ENCODE measurements around the gene KIF22.

The KIF22 gene

GRCh38 chr16:29839822-29840221 lies 49.3 kb downstream of the KIF22 start:
- Histone ChIP-seq H3K36me3 (ENCODE audit: control insufficient read depth in 4 of 4, insufficient read depth in 4 of 4, low read length in 3 of 4) (peaks cover 0 to 69% (median 19%) of the 10 kb centered on the region in 4 experiments), H3K4me3 (ENCODE audit: control insufficient read depth in 1 of 7, extremely low read depth in 1 of 7, insufficient read depth in 4 of 7, low read depth in 2 of 7, low read length in 6 of 7) (no peak overlapping the region), H3K27me3 (replicated peaks in 2 of 5; ENCODE audit: control insufficient read depth in 4 of 5, insufficient read depth in 5 of 5, low read length in 4 of 5) (no peaks in the 10 kb centered on the region), H3K27ac (ENCODE audit: insufficient read depth in 1 of 2, low read depth in 1 of 2, low read length in 2 of 2, poor library complexity in 1 of 2, severe bottlenecking in 2 of 2) (no peak overlapping the region), H3K4me1 (ENCODE audit: control extremely low read depth in 1 of 4, control insufficient read depth in 4 of 4, insufficient read depth in 4 of 4, low read length in 3 of 4) (no peaks in the 10 kb centered on the region), H3K9me3 (ENCODE audit: control extremely low read depth in 1 of 5, control insufficient read depth in 4 of 5, insufficient read depth in 2 of 5, low read depth in 1 of 5, low read length in 4 of 5) (no peaks in the 10 kb centered on the region)
- ChIA-PET CTCF (interaction anchor here (1.3 kb wide), 1 partner anchor 9 kb away, joined by 6 read pairs; no protein-coding TSS in a partner anchor), POLR2A (interaction anchor here (0.6 kb wide), 1 partner anchor 226 kb away, joined by 3 read pairs; the partner anchor contains the start of gene ALDOA)
- WGBS (ENCODE audit: insufficient coverage), result 97% methylated on average over 5 of the region's 6 CpGs
- DNase-seq, result no peak

GRCh38 chr16:29840240-29840639 lies 49.7 kb downstream of the KIF22 start:
- no peaks in the 10 kb centered on the region for H3K4me1 ChIP-seq (ENCODE audit: control extremely low read depth in 1 of 4, control insufficient read depth in 4 of 4, insufficient read depth in 4 of 4, low read length in 3 of 4)
- no peak overlapping the region for H3K27ac ChIP-seq (ENCODE audit: insufficient read depth in 1 of 2, low read depth in 1 of 2, low read length in 2 of 2, poor library complexity in 1 of 2, severe bottlenecking in 2 of 2)
- H3K27me3 ChIP-seq (replicated peaks in 2 of 5; ENCODE audit: control insufficient read depth in 4 of 5, insufficient read depth in 5 of 5, low read length in 4 of 5), result no peaks in the 10 kb centered on the region
- peaks cover 0 to 69% (median 21%) of the 10 kb centered on the region in 4 experiments for H3K36me3 ChIP-seq (ENCODE audit: control insufficient read depth in 4 of 4, insufficient read depth in 4 of 4, low read length in 3 of 4)
- DNase-seq, result no peak
- no peak overlapping the region for H3K4me3 ChIP-seq (ENCODE audit: control insufficient read depth in 1 of 7, extremely low read depth in 1 of 7, insufficient read depth in 4 of 7, low read depth in 2 of 7, low read length in 6 of 7)
- WGBS (ENCODE audit: insufficient coverage), result 96% methylated on average over 9 of the region's 10 CpGs
- ChIA-PET POLR2A (interaction anchor here (0.6 kb wide), 1 partner anchor 225 kb away, joined by 3 read pairs; the partner anchor contains the start of gene ALDOA), CTCF (interaction anchor here (1.3 kb wide), 1 partner anchor 8 kb away, joined by 6 read pairs; no protein-coding TSS in a partner anchor)
- no peaks in the 10 kb centered on the region for H3K9me3 ChIP-seq (ENCODE audit: control extremely low read depth in 1 of 5, control insufficient read depth in 4 of 5, insufficient read depth in 2 of 5, low read depth in 1 of 5, low read length in 4 of 5)

GRCh38 chr16:29841631-29842030 lies 51.1 kb downstream of the KIF22 start:
- no peak overlapping the region for H3K4me3 ChIP-seq (ENCODE audit: control insufficient read depth in 1 of 7, extremely low read depth in 1 of 7, insufficient read depth in 4 of 7, low read depth in 2 of 7, low read length in 6 of 7)
- H3K27ac ChIP-seq (ENCODE audit: insufficient read depth in 1 of 2, low read depth in 1 of 2, low read length in 2 of 2, poor library complexity in 1 of 2, severe bottlenecking in 2 of 2), result no peak overlapping the region
- H3K9me3 ChIP-seq (ENCODE audit: control extremely low read depth in 1 of 5, control insufficient read depth in 4 of 5, insufficient read depth in 2 of 5, low read depth in 1 of 5, low read length in 4 of 5), result no peaks in the 10 kb centered on the region
- peaks cover 0 to 75% (median 22%) of the 10 kb centered on the region in 4 experiments for H3K36me3 ChIP-seq (ENCODE audit: control insufficient read depth in 4 of 4, insufficient read depth in 4 of 4, low read length in 3 of 4)
- WGBS (ENCODE audit: insufficient coverage), result 98% methylated on average over 23 of the region's 23 CpGs
- no peaks in the 10 kb centered on the region for H3K27me3 ChIP-seq (replicated peaks in 2 of 5; ENCODE audit: control insufficient read depth in 4 of 5, insufficient read depth in 5 of 5, low read length in 4 of 5)
- ChIA-PET POLR2A (no interaction called here), CTCF (interaction anchor here (1.0 kb wide), 1 partner anchor 23 kb away, joined by 3 read pairs; no protein-coding TSS in a partner anchor)
- no peak for DNase-seq
- no peaks in the 10 kb centered on the region for H3K4me1 ChIP-seq (ENCODE audit: control extremely low read depth in 1 of 4, control insufficient read depth in 4 of 4, insufficient read depth in 4 of 4, low read length in 3 of 4)

DNA sequence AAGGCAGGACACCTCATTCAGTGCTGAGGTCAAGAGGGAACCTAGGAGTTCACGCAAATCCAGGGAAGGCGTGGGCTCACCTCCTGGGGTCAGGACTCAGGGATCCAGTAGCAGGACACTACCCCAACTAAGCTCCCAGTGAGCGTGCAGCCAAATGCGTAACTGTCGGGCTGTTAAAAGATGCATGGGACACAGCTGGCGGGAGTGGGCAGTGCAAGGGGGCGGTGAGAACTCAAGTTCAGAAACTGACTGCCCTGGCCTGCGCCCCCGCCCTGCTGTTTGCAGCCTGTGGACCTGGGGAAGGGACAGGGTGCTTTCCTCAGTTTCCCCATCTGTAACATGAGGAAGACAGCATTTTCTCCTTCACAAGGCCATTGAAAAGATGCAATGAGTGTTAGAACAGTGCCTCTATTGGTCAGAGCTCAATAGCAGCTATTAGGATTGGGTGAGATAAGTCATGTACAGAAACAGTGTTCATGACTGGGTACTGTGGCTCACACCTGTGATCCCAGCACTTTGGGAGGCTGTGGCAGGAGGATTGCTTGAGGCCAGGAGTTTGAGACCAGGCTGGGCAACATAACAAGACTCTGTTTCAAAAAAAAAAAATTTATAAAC lies 52.3 kb downstream of the KIF22 start:
- POLR2A ChIA-PET, result interaction anchor here (0.7 kb wide), 1 partner anchor 665 kb away, joined by 3 read pairs; no protein-coding TSS in a partner anchor
- Histone ChIP-seq H3K27me3 (replicated peaks in 2 of 5; ENCODE audit: control insufficient read depth in 4 of 5, insufficient read depth in 5 of 5, low read length in 4 of 5) (no peaks in the 10 kb centered on the region), H3K4me3 (ENCODE audit: control insufficient read depth in 1 of 7, extremely low read depth in 1 of 7, insufficient read depth in 4 of 7, low read depth in 2 of 7, low read length in 6 of 7) (no peak overlapping the region), H3K36me3 (ENCODE audit: control insufficient read depth in 4 of 4, insufficient read depth in 4 of 4, low read length in 3 of 4) (peaks cover 0 to 75% (median 24%) of the 10 kb centered on the region in 4 experiments), H3K27ac (ENCODE audit: insufficient read depth in 1 of 2, low read depth in 1 of 2, low read length in 2 of 2, poor library complexity in 1 of 2, severe bottlenecking in 2 of 2) (no peak overlapping the region), H3K9me3 (ENCODE audit: control extremely low read depth in 1 of 5, control insufficient read depth in 4 of 5, insufficient read depth in 2 of 5, low read depth in 1 of 5, low read length in 4 of 5) (no peaks in the 10 kb centered on the region), H3K4me1 (ENCODE audit: control extremely low read depth in 1 of 4, control insufficient read depth in 4 of 4, insufficient read depth in 4 of 4, low read length in 3 of 4) (no peaks in the 10 kb centered on the region)
- WGBS (ENCODE audit: insufficient coverage), result 100% methylated on average over 7 of the region's 9 CpGs
- DNase-seq, result no peak
- CTCF ChIA-PET, result interaction anchor here (0.6 to 1.7 kb wide), 2 partner anchors 14 to 18 kb away, joined by 3 to 4 read pairs; no protein-coding TSS in a partner anchor

GRCh38 chr16:29843931-29844330 lies 53.4 kb downstream of the KIF22 start:
- DNase-seq, result no peak
- H3K27me3 ChIP-seq (replicated peaks in 2 of 5; ENCODE audit: control insufficient read depth in 4 of 5, insufficient read depth in 5 of 5, low read length in 4 of 5), result no peaks in the 10 kb centered on the region
- H3K9me3 ChIP-seq (ENCODE audit: control extremely low read depth in 1 of 5, control insufficient read depth in 4 of 5, insufficient read depth in 2 of 5, low read depth in 1 of 5, low read length in 4 of 5), result no peaks in the 10 kb centered on the region
- ChIA-PET CTCF (interaction anchor here (0.7 to 1.9 kb wide), 4 partner anchors 16 to 160 kb away, joined by 3 to 5 read pairs (median 4); partner anchors contain the start of gene PAGR1), POLR2A (no interaction called here)
- no peak overlapping the region for H3K27ac ChIP-seq (ENCODE audit: insufficient read depth in 1 of 2, low read depth in 1 of 2, low read length in 2 of 2, poor library complexity in 1 of 2, severe bottlenecking in 2 of 2)
- H3K4me1 ChIP-seq (ENCODE audit: control extremely low read depth in 1 of 4, control insufficient read depth in 4 of 4, insufficient read depth in 4 of 4, low read length in 3 of 4), result no peaks in the 10 kb centered on the region
- no peak overlapping the region for H3K4me3 ChIP-seq (ENCODE audit: control insufficient read depth in 1 of 7, extremely low read depth in 1 of 7, insufficient read depth in 4 of 7, low read depth in 2 of 7, low read length in 6 of 7)
- 95% methylated on average over 8 of the region's 8 CpGs for WGBS (ENCODE audit: insufficient coverage)
- peaks cover 0 to 67% (median 24%) of the 10 kb centered on the region in 4 experiments for H3K36me3 ChIP-seq (ENCODE audit: control insufficient read depth in 4 of 4, insufficient read depth in 4 of 4, low read length in 3 of 4)

DNA sequence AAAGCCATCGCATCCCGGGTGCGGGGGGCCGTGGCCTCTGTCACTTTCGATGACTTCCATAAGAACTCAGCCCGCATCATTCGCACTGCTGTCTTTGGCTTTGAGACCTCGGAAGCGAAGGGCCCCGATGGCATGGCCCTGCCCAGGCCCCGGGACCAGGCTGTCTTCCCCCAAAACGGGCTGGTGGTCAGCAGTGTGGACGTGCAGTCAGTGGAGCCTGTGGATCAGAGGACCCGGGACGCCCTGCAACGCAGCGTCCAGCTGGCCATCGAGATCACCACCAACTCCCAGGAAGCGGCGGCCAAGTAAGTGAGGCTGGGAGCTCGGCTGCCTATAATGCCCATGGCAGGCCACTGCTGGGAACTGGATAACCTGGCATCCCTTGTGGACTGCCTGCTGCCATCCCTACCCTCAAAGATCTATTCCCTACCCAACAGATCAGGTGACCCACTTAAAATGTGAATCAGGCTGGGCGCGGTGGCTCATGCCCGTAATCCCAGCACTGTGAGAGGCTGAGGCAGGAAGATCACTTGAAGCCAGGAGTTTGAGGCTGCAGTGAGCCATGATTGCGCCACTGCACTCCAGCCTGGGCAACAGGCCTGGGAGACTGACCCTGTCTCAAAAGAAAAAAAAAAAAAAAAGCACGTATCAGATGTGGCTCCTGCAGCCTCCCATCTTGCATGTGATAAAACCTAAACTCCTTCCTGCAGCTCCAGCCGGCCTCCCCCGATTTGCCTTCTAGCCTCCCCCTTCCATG lies 54.2 kb downstream of the KIF22 start:
- Histone ChIP-seq H3K4me1 (ENCODE audit: control extremely low read depth in 1 of 4, control insufficient read depth in 4 of 4, insufficient read depth in 4 of 4, low read length in 3 of 4) (no peaks in the 10 kb centered on the region), H3K27ac (ENCODE audit: insufficient read depth in 1 of 2, low read depth in 1 of 2, low read length in 2 of 2, poor library complexity in 1 of 2, severe bottlenecking in 2 of 2) (no peak overlapping the region), H3K36me3 (ENCODE audit: control insufficient read depth in 4 of 4, insufficient read depth in 4 of 4, low read length in 3 of 4) (peaks cover 0 to 66% (median 21%) of the 10 kb centered on the region in 4 experiments), H3K27me3 (replicated peaks in 2 of 5; ENCODE audit: control insufficient read depth in 4 of 5, insufficient read depth in 5 of 5, low read length in 4 of 5) (no peaks in the 10 kb centered on the region), H3K4me3 (ENCODE audit: control insufficient read depth in 1 of 7, extremely low read depth in 1 of 7, insufficient read depth in 4 of 7, low read depth in 2 of 7, low read length in 6 of 7) (no peak overlapping the region), H3K9me3 (ENCODE audit: control extremely low read depth in 1 of 5, control insufficient read depth in 4 of 5, insufficient read depth in 2 of 5, low read depth in 1 of 5, low read length in 4 of 5) (no peaks in the 10 kb centered on the region)
- WGBS (ENCODE audit: insufficient coverage), result 97% methylated on average over 26 of the region's 28 CpGs
- CTCF ChIA-PET, result interaction anchor here (0.6 to 1.9 kb wide), 6 partner anchors 16 to 145 kb away, joined by 3 to 5 read pairs (median 3); partner anchors contain the start of gene PAGR1
- POLR2A ChIA-PET, result interaction anchor here (0.6 kb wide), 1 partner anchor 1430 kb away, joined by 3 read pairs; no protein-coding TSS in a partner anchor
- DNase-seq, result no peak

Data from common myeloid progenitor, CD34-positive (primary cell).